ENCODE measurements around the gene TMEM245. TPM values are rescaled to one million over a fixed set of nuclear protein-coding genes. Genes with fewer than 3 reads are reported as not detected.

TMEM245 gene
- total RNA-seq, 1 donor from 2014 or later, result 52.2 TPM

DNA sequence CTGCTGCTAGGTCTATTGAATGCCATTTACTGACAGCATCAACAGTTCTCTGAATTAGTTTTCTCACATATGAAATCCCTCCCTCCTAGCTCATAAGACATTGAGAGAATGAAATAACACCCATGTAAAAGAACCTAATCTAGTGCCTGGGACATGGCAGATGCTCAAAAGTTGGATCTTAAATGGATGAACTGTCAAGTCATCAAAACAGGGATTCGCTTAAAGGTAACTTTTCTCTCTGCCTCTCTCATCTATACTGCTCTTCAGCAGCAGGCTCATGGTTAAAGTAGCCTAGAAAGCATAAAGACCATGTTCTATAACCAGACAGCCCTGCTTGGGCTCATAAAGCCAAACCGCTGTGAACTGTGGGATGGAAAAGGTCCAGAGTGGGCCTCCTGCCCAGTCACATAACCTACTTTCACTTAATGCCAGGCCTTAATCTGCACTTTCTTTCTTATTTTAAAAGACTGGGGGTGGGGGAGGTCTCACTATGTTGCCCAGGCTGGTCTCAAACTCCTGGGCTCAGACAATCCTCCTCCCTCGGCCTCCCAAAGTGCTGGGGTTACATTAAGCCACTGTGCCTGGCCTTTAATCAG lies 3.7 kb downstream of the TMEM245 start:
- TF ChIP-seq EZH2 (IDR thresholded peaks at IDR 0.05; ENCODE audit: insufficient read depth, low read length), result no peak
- TF ChIP-seq, protein P1, sequence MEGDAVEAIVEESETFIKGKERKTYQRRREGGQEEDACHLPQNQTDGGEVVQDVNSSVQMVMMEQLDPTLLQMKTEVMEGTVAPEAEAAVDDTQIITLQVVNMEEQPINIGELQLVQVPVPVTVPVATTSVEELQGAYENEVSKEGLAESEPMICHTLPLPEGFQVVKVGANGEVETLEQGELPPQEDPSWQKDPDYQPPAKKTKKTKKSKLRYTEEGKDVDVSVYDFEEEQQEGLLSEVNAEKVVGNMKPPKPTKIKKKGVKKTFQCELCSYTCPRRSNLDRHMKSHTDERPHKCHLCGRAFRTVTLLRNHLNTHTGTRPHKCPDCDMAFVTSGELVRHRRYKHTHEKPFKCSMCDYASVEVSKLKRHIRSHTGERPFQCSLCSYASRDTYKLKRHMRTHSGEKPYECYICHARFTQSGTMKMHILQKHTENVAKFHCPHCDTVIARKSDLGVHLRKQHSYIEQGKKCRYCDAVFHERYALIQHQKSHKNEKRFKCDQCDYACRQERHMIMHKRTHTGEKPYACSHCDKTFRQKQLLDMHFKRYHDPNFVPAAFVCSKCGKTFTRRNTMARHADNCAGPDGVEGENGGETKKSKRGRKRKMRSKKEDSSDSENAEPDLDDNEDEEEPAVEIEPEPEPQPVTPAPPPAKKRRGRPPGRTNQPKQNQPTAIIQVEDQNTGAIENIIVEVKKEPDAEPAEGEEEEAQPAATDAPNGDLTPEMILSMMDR (IDR thresholded peaks at IDR 0.05; ENCODE audit: insufficient read depth, low read depth, low read length), result no peak
- Mint-ChIP-seq H3K4me3 (ENCODE audit: unreplicated experiment) (no peak overlapping the region), H3K27me3 (ENCODE audit: low read depth, unreplicated experiment) (no peaks in the 10 kb centered on the region), H3K9me3 (ENCODE audit: unreplicated experiment) (no peaks in the 10 kb centered on the region), H3K36me3 (ENCODE audit: low read depth, unreplicated experiment) (peaks cover 2% of the 10 kb centered on the region), H3K27ac (ENCODE audit: unreplicated experiment) (no peak overlapping the region), H3K4me1 (ENCODE audit: low read depth, unreplicated experiment) (peaks cover 36% of the 10 kb centered on the region)
- Histone ChIP-seq H3K79me2 (ENCODE audit: insufficient read depth, low read length) (peaks cover 82% of the 10 kb centered on the region), H3K4me2 (ENCODE audit: low read length) (no peak overlapping the region), H3K4me3 (ENCODE audit: insufficient read depth, low read depth, low read length) (no peak overlapping the region), H3K27me3 (ENCODE audit: insufficient read depth, low read length) (no peaks in the 10 kb centered on the region), H3K9ac (ENCODE audit: low read length) (no peak overlapping the region), H3K36me3 (ENCODE audit: insufficient read depth, low read length) (no peaks in the 10 kb centered on the region), H2AFZ (ENCODE audit: low read depth, low read length) (no peak overlapping the region), H3K27ac (ENCODE audit: low read depth, low read length) (no peak overlapping the region), H3K9me3 (ENCODE audit: insufficient read depth, low read depth, low read length) (no peaks in the 10 kb centered on the region), H3K4me1 (ENCODE audit: insufficient read depth, low read length) (peaks cover 13% of the 10 kb centered on the region), H4K20me1 (ENCODE audit: insufficient read depth, low read length) (peaks cover 58% of the 10 kb centered on the region)
- DNase-seq (ENCODE audit: low read depth) (peak; percentile 47), FAIRE-seq (no peak)

GRCh38 chr9:109114670-109115069 lies 5.1 kb downstream of the TMEM245 start:
- H3K4me3 ChIP-seq (ENCODE audit: insufficient read depth, low read depth, low read length), result no peak overlapping the region
- H3K27ac Mint-ChIP-seq (ENCODE audit: unreplicated experiment), result peak overlapping the region; percentile 16
- H2AFZ ChIP-seq (ENCODE audit: low read depth, low read length), result no peak overlapping the region
- no peak overlapping the region for H3K4me3 Mint-ChIP-seq (ENCODE audit: unreplicated experiment)
- no peaks in the 10 kb centered on the region for H3K27me3 Mint-ChIP-seq (ENCODE audit: low read depth, unreplicated experiment)
- peaks cover 2% of the 10 kb centered on the region for H3K36me3 Mint-ChIP-seq (ENCODE audit: low read depth, unreplicated experiment)
- no peaks in the 10 kb centered on the region for H3K9me3 ChIP-seq (ENCODE audit: insufficient read depth, low read depth, low read length)
- H3K36me3 ChIP-seq (ENCODE audit: insufficient read depth, low read length), result no peaks in the 10 kb centered on the region
- no peaks in the 10 kb centered on the region for H3K27me3 ChIP-seq (ENCODE audit: insufficient read depth, low read length)
- H3K4me2 ChIP-seq (ENCODE audit: low read length), result peak overlapping the region; percentile 1
- peaks cover 58% of the 10 kb centered on the region for H4K20me1 ChIP-seq (ENCODE audit: insufficient read depth, low read length)
- peak; percentile 72 for DNase-seq (ENCODE audit: low read depth)
- H3K4me1 Mint-ChIP-seq (ENCODE audit: low read depth, unreplicated experiment), result peaks cover 50% of the 10 kb centered on the region
- no peak for TF ChIP-seq EZH2 (IDR thresholded peaks at IDR 0.05; ENCODE audit: insufficient read depth, low read length)
- TF ChIP-seq, protein P1 (IDR thresholded peaks at IDR 0.05; ENCODE audit: insufficient read depth, low read depth, low read length), result no peak
- peaks cover 22% of the 10 kb centered on the region for H3K4me1 ChIP-seq (ENCODE audit: insufficient read depth, low read length)
- peaks cover 94% of the 10 kb centered on the region for H3K79me2 ChIP-seq (ENCODE audit: insufficient read depth, low read length)
- FAIRE-seq, result no peak
- no peak overlapping the region for H3K9ac ChIP-seq (ENCODE audit: low read length)
- no peaks in the 10 kb centered on the region for H3K9me3 Mint-ChIP-seq (ENCODE audit: unreplicated experiment)
- H3K27ac ChIP-seq (ENCODE audit: low read depth, low read length), result no peak overlapping the region

- Histone ChIP-seq H3K4me1 (ENCODE audit: insufficient read depth, low read length) (peaks cover 25% of the 10 kb centered on the region), H3K9ac (ENCODE audit: low read length) (no peak overlapping the region), H3K27me3 (ENCODE audit: insufficient read depth, low read length) (no peaks in the 10 kb centered on the region), H3K4me2 (ENCODE audit: low read length) (no peak overlapping the region), H3K36me3 (ENCODE audit: insufficient read depth, low read length) (no peaks in the 10 kb centered on the region), H4K20me1 (ENCODE audit: insufficient read depth, low read length) (peaks cover 55% of the 10 kb centered on the region), H3K27ac (ENCODE audit: low read depth, low read length) (no peak overlapping the region), H3K9me3 (ENCODE audit: insufficient read depth, low read depth, low read length) (no peaks in the 10 kb centered on the region), H2AFZ (ENCODE audit: low read depth, low read length) (no peak overlapping the region), H3K79me2 (ENCODE audit: insufficient read depth, low read length) (peaks cover 95% of the 10 kb centered on the region), H3K4me3 (ENCODE audit: insufficient read depth, low read depth, low read length) (no peak overlapping the region)
- Mint-ChIP-seq H3K9me3 (ENCODE audit: unreplicated experiment) (no peaks in the 10 kb centered on the region), H3K4me1 (ENCODE audit: low read depth, unreplicated experiment) (peaks cover 54% of the 10 kb centered on the region), H3K27ac (ENCODE audit: unreplicated experiment) (no peak overlapping the region), H3K27me3 (ENCODE audit: low read depth, unreplicated experiment) (no peaks in the 10 kb centered on the region), H3K4me3 (ENCODE audit: unreplicated experiment) (no peak overlapping the region), H3K36me3 (ENCODE audit: low read depth, unreplicated experiment) (peaks cover 2% of the 10 kb centered on the region)
- TF ChIP-seq, protein P1 (IDR thresholded peaks at IDR 0.05; ENCODE audit: insufficient read depth, low read depth, low read length), result no peak
- TF ChIP-seq EZH2 (IDR thresholded peaks at IDR 0.05; ENCODE audit: insufficient read depth, low read length), result no peak
- no peak for FAIRE-seq
- DNase-seq (ENCODE audit: low read depth), result no peak
Measured at GRCh38 chr9:109113892-109114609, 5.7 kb downstream of the TMEM245 start.
